Neural cell (in vitro differentiated cells): ENCODE data around the gene KCTD16. TPM values are rescaled to one million over a fixed set of nuclear protein-coding genes. Genes with fewer than 3 reads are reported as not detected.

Experiments
- H2AFZ ChIP-seq: fragments of 200-600, 300-800 bp; sonication (generic), shearing (Covaris generic); 2 replicates; pipeline ENCODE4 v1.6.0; 2014; ENCODE audit warnings: low read depth, mild to moderate bottlenecking, antibody characterized with exemption, low read length, moderate library complexity
- H3F3A ChIP-seq: fragments of 200-600 bp; shearing (Covaris generic); 2 replicates; pipeline ENCODE4 v1.6.1; 2016; ENCODE audit warnings: mild to moderate bottlenecking, moderate library complexity, mixed read lengths, antibody characterized with exemption, low read length; ENCODE audit not compliant: insufficient read depth, poor library complexity, severe bottlenecking
- H3K27ac ChIP-seq: fragments of 200-600, 300-800 bp; sonication (generic), shearing (Covaris generic); 2 replicates; pipeline ENCODE4 v1.5.1; 2014; ENCODE audit warnings: mild to moderate bottlenecking, low read length, moderate library complexity
- H3K27me3 ChIP-seq: fragments of 300-800, 200-600 bp; sonication (generic), shearing (Covaris generic); 2 replicates; pipeline ENCODE4 v1.6.0; 2014; ENCODE audit warnings: mild to moderate bottlenecking, low read depth, low read length, moderate library complexity; ENCODE audit not compliant: insufficient read depth
- H3K36me3 ChIP-seq: fragments of 300-800, 200-600 bp; sonication (generic), shearing (Covaris generic); 2 replicates; pipeline ENCODE4 v1.5.1; 2014; ENCODE audit warnings: mild to moderate bottlenecking, antibody characterized with exemption, low read length, moderate library complexity; ENCODE audit not compliant: insufficient read depth
- H3K4me2 ChIP-seq: fragments of 300-800, 200-600 bp; sonication (generic), shearing (Covaris generic); 2 replicates; pipeline ENCODE4 v1.6.0; 2014; ENCODE audit warnings: mild to moderate bottlenecking, low read length
- H3K4me3 ChIP-seq: fragments of 300-800, 200-600 bp; sonication (generic), shearing (Covaris generic); 2 replicates; pipeline ENCODE4 v1.5.1; 2014; ENCODE audit warnings: mild to moderate bottlenecking, low read length, moderate library complexity
- H3K79me2 ChIP-seq: fragments of 200-600 bp; shearing (Covaris generic); replicated peaks from 2 replicates; pipeline ENCODE4 v1.6.0; 2014; ENCODE audit warnings: mild to moderate bottlenecking, low read length, moderate library complexity; ENCODE audit not compliant: insufficient read depth
- H3K9ac ChIP-seq: fragments of 300-800, 200-600 bp; sonication (generic), shearing (Covaris generic); 2 replicates; pipeline ENCODE4 v1.6.1; 2016; ENCODE audit warnings: mild to moderate bottlenecking, low read length, mixed read lengths
- H3K9me2 ChIP-seq: fragments of 200-600 bp; shearing (Covaris generic); 2 replicates; pipeline ENCODE4 v1.6.1; 2016; ENCODE audit warnings: mild to moderate bottlenecking, low read length, mixed read lengths; ENCODE audit not compliant: insufficient read depth
- H3K9me3 ChIP-seq: fragments of 200-600, 300-800 bp; sonication (generic), shearing (Covaris generic); 2 replicates; pipeline ENCODE4 v1.6.1; 2016; ENCODE audit warnings: mild to moderate bottlenecking, mixed run types, low read length, moderate library complexity, mixed read lengths
- H4K20me1 ChIP-seq: fragments of 200-600 bp; shearing (Covaris generic); 2 replicates; pipeline ENCODE4 v1.6.1; 2016; ENCODE audit warnings: mild to moderate bottlenecking, mixed run types; ENCODE audit not compliant: insufficient read depth
- CTCF ChIP-seq: fragments of 450-650 bp; IDR thresholded peaks from 2 replicates; pipeline ENCODE4 v1.5.1; 2014; ENCODE audit warnings: antibody characterized with exemption, mild to moderate bottlenecking, moderate library complexity; ENCODE audit not compliant: poor library complexity, severe bottlenecking
- EP300 ChIP-seq: fragments of 450-650 bp; conservative IDR thresholded peaks from 2 replicates; pipeline ENCODE4 v1.6.1; 2014; ENCODE audit warnings: antibody characterized with exemption, mild to moderate bottlenecking, moderate library complexity; ENCODE audit not compliant: poor library complexity, severe bottlenecking
- EZH2 ChIP-seq: fragments of 200-600, 300-800 bp; shearing (Covaris generic), sonication (generic); IDR thresholded peaks from 2 replicates; pipeline ENCODE4 v1.6.1; 2014; ENCODE audit warnings: antibody characterized with exemption, low read length, borderline replicate concordance, mild to moderate bottlenecking; ENCODE audit not compliant: insufficient read depth, poor library complexity, severe bottlenecking
- MXI1 ChIP-seq: fragments of 450-650 bp; conservative IDR thresholded peaks from 2 replicates; pipeline ENCODE4 v1.6.1; 2014; ENCODE audit warnings: antibody characterized with exemption, mild to moderate bottlenecking; ENCODE audit not compliant: poor library complexity, severe bottlenecking
- POLR2AphosphoS5 ChIP-seq: IDR thresholded peaks from 2 replicates; pipeline ENCODE4 v1.6.1; 2012
- RAD21 ChIP-seq: fragments of 450-650 bp; conservative IDR thresholded peaks from 2 replicates; pipeline ENCODE4 v1.6.1; 2014; ENCODE audit warnings: antibody characterized with exemption, mild to moderate bottlenecking, moderate library complexity
- REST ChIP-seq: IDR thresholded peaks from 2 replicates; pipeline ENCODE4 v1.6.1; 2012; ENCODE audit warnings: borderline replicate concordance
- SMC3 ChIP-seq: fragments of 450-650 bp; conservative IDR thresholded peaks from 2 replicates; pipeline ENCODE4 v1.6.1; 2014; ENCODE audit warnings: antibody characterized with exemption, mild to moderate bottlenecking, moderate library complexity; ENCODE audit not compliant: poor library complexity
- TAF1 ChIP-seq: IDR thresholded peaks from 2 replicates; pipeline ENCODE4 v1.6.1; 2012; ENCODE audit warnings: low read depth
- polyA plus RNA-seq: library from polyadenylated mRNA; depleted of rRNA; stranded (reverse); fragments of >200 nt; gene quantifications from 2 replicates; pipeline ENCODE4 v1.2.3, GENCODE V29; 2014

KCTD16 gene
- polyA plus RNA-seq, 1 donor from 2014 or later = 7.1 TPM

GRCh38 chr5:144468571-144468970, 297.9 kb downstream of the KCTD16 start:
- Histone ChIP-seq H3K36me3 (no peaks in the 10 kb centered on the region), H3K4me3 (no peak overlapping the region), H3F3A (no peaks in the 10 kb centered on the region), H3K9me2 (no peaks in the 10 kb centered on the region), H3K9ac (no peak overlapping the region), H2AFZ (no peak overlapping the region), H4K20me1 (no peaks in the 10 kb centered on the region), H3K4me2 (no peak overlapping the region), H3K27me3 (no peaks in the 10 kb centered on the region), H3K27ac (no peak overlapping the region), H3K79me2 (no peaks in the 10 kb centered on the region), H3K9me3 (no peaks in the 10 kb centered on the region)
- TF ChIP-seq TAF1 (no peak), RAD21 (no peak), MXI1 (no peak), EZH2 (no peak), SMC3 (no peak), POLR2AphosphoS5 (peak; percentile 47), REST (no peak), CTCF (no peak), EP300 (peak; percentile 66)

GRCh38 chr5:144469106-144469505, 298.4 kb downstream of the KCTD16 start:
- Histone ChIP-seq H3K9me3 (no peaks in the 10 kb centered on the region), H3K4me2 (no peak overlapping the region), H3K4me3 (no peak overlapping the region), H3K27ac (no peak overlapping the region), H3K9ac (no peak overlapping the region), H4K20me1 (no peaks in the 10 kb centered on the region), H3K27me3 (no peaks in the 10 kb centered on the region), H3K79me2 (no peaks in the 10 kb centered on the region), H3F3A (no peaks in the 10 kb centered on the region), H2AFZ (no peak overlapping the region), H3K9me2 (no peaks in the 10 kb centered on the region), H3K36me3 (no peaks in the 10 kb centered on the region)
- no peak for TF ChIP-seq EP300
- TF ChIP-seq MXI1 = no peak
- no peak for TF ChIP-seq CTCF
- no peak for TF ChIP-seq SMC3
- no peak for TF ChIP-seq TAF1
- TF ChIP-seq REST = no peak
- TF ChIP-seq EZH2 = no peak
- TF ChIP-seq RAD21 = no peak
- TF ChIP-seq POLR2AphosphoS5 = no peak
